HEK293 (cell line): ENCODE data around the gene ESPNL.

Source experiments
- CTCF ChIA-PET: fragments of 350-600 bp; formaldehyde crosslinking; extraction: SDS; loops from one replicate; lab custom pipeline; 2021; ENCODE audit warnings: antibody characterized with exemption; lab: Yijun Ruan, JAX
- POLR2A ChIA-PET: fragments of 300-600 bp; formaldehyde crosslinking; extraction: SDS; loops from one replicate; lab custom pipeline; 2020; ENCODE audit warnings: antibody characterized with exemption, inconsistent platforms; lab: Yijun Ruan, JAX
- H3K27ac ChIP-seq: fragments of 200-500 bp; sonication (Bioruptor generic); 2 replicates; pipeline ENCODE4 v1.5.1; 2014; ENCODE audit warnings: low read depth, low read length, control low read depth, inconsistent platforms; ENCODE audit errors: extremely low read depth
- H3K36me3 ChIP-seq, 2 experiments: fragments of 200-500 bp in 1 of 2; sonication (Bioruptor generic) in 1 of 2; 1 replicate in 1 of 2; 2 replicates in 1 of 2; pipeline ENCODE4 v1.5.1; 2014 to 2017; ENCODE audit warnings: inconsistent platforms in 2 of 2, low read length in 2 of 2; ENCODE audit not compliant: control insufficient read depth in 2 of 2, insufficient read depth in 1 of 2
- H3K4me1 ChIP-seq: fragments of 200-500 bp; sonication (Bioruptor generic); 2 replicates; pipeline ENCODE4 v1.5.1; 2014; ENCODE audit warnings: mild to moderate bottlenecking, low read length, inconsistent platforms; ENCODE audit not compliant: control insufficient read depth, insufficient read depth
- H3K4me3 ChIP-seq: 2 replicates; pipeline ENCODE4 v1.5.1; 2011; ENCODE audit warnings: low read depth, mild to moderate bottlenecking, control low read depth, low read length, moderate library complexity
- H3K9me3 ChIP-seq: fragments of 200-500 bp; sonication (Bioruptor generic); 2 replicates; pipeline ENCODE4 v1.5.1; 2014; ENCODE audit warnings: low read depth, low read length, inconsistent platforms; ENCODE audit not compliant: control insufficient read depth, insufficient read depth
- BCL11A ChIP-seq: fragments of 450-650 bp; formaldehyde crosslinking; IDR thresholded peaks from 2 replicates; pipeline ENCODE4 v1.5.1; 2016; ENCODE audit warnings: low read depth, missing biosample characterization, missing genetic modification characterization
- GLIS1 ChIP-seq: fragments of 450-650 bp; formaldehyde crosslinking; IDR thresholded peaks from 2 replicates; pipeline ENCODE4 v1.5.1; 2016; ENCODE audit warnings: missing biosample characterization, missing genetic modification characterization
- IKZF3 ChIP-seq: fragments of 450-650 bp; IDR thresholded peaks from 2 replicates; pipeline ENCODE4 v1.5.0; 2018; ENCODE audit warnings: missing biosample characterization, mild to moderate bottlenecking, missing genetic modification characterization, moderate library complexity
- SCRT1 ChIP-seq: fragments of 450-650 bp; formaldehyde crosslinking; IDR thresholded peaks from 2 replicates; pipeline ENCODE4 v1.5.1; 2016; ENCODE audit warnings: missing biosample characterization, missing genetic modification characterization, borderline replicate concordance
- TCF7L2 ChIP-seq: IDR thresholded peaks from 2 replicates; pipeline ENCODE4 v1.6.1; 2011; ENCODE audit warnings: low read depth, mild to moderate bottlenecking, inconsistent platforms, low read length, moderate library complexity, borderline replicate concordance
- ZBTB10 ChIP-seq: fragments of 450-650 bp; formaldehyde crosslinking; IDR thresholded peaks from 2 replicates; pipeline ENCODE4 v1.5.1; 2016; ENCODE audit warnings: missing biosample characterization, missing genetic modification characterization
- ZBTB20 ChIP-seq: fragments of 450-650 bp; formaldehyde crosslinking; IDR thresholded peaks from 2 replicates; pipeline ENCODE4 v1.5.1; 2016; ENCODE audit warnings: missing biosample characterization, missing genetic modification characterization
- ZNF133 ChIP-seq: fragments of 450-650 bp; formaldehyde crosslinking; IDR thresholded peaks from 2 replicates; pipeline ENCODE4 v1.5.1; 2016; ENCODE audit warnings: missing biosample characterization, missing genetic modification characterization
- ZNF146 ChIP-seq: fragments of 450-650 bp; formaldehyde crosslinking; IDR thresholded peaks from 2 replicates; pipeline ENCODE4 v1.5.1; 2016; ENCODE audit warnings: missing biosample characterization, missing genetic modification characterization
- ZNF335 ChIP-seq: fragments of 450-650 bp; formaldehyde crosslinking; conservative IDR thresholded peaks from 2 replicates; pipeline ENCODE4 v1.5.1; 2016; ENCODE audit warnings: missing biosample characterization, missing genetic modification characterization
- ZNF341 ChIP-seq: fragments of 450-650 bp; formaldehyde crosslinking; IDR thresholded peaks from 2 replicates; pipeline ENCODE4; 2016; ENCODE audit warnings: low read depth, missing biosample characterization, missing genetic modification characterization
- ZNF350 ChIP-seq: fragments of 450-650 bp; formaldehyde crosslinking; IDR thresholded peaks from 2 replicates; pipeline ENCODE4 v1.5.0; 2017; ENCODE audit warnings: missing biosample characterization, mild to moderate bottlenecking, missing genetic modification characterization
- ZNF501 ChIP-seq: fragments of 450-650 bp; formaldehyde crosslinking; IDR thresholded peaks from 2 replicates; pipeline ENCODE4 v1.5.1; 2016; ENCODE audit warnings: missing biosample characterization, missing genetic modification characterization
- ZNF76 ChIP-seq: fragments of 450-650 bp; formaldehyde crosslinking; IDR thresholded peaks from 2 replicates; pipeline ENCODE4; 2016; ENCODE audit warnings: low read depth, missing biosample characterization, missing genetic modification characterization, borderline replicate concordance
- TF ChIP-seq, protein P1 (sequence below): fragments of 450-650 bp; formaldehyde crosslinking; IDR thresholded peaks from 2 replicates; pipeline ENCODE4 v1.5.1; 2017; ENCODE audit warnings: missing biosample characterization, missing genetic modification characterization
- TF ChIP-seq, protein P2 (sequence below): sonication (generic); formaldehyde crosslinking; IDR thresholded peaks from 2 replicates; pipeline ENCODE4 v1.8.1; 2022; ENCODE audit warnings: mild to moderate bottlenecking, moderate library complexity, missing genetic modification reagents

Gene ESPNL

DNA sequence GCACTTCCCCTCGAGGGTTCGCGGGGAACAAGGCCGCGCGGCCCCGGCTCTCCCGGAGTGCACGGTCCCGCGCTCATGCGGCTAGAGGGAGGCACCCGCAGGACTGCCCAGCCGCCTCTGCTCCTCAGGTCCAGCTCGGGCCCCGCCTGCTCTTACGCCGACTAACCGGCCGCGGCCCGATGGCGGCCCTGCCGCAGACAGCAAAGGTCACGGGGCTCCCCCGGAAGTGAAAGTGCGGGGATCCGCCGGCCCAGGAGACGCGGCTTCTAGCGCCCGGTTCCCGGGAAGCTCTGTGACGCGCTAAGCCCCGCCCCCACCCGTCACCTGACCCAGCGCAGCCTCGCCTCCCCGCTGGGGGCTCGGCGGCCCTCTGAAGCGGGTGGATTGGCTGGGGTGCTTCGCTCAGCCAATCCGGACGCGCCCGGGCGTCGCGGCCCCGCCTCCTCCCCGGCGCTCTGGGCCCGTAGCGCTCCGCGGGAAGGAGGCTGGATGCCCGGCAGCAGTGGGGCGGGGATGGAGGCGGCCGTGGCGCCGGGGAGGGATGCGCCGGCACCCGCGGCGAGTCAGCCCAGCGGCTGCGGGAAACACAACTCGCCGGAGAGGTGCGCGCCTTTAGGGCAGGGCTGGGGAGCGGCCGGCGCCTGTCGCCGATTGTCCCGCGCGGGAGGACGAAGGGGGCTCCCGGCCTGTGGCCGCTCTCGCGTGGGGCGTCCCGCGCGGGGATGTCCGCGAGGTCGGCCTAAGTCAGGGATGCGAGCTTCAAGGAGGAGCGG is 39.4 kb upstream of the ESPNL start, which contains the start of gene SCLY (continued):
- no peak for TF ChIP-seq ZNF133 (tag by site-specific recombination)
- no peak for TF ChIP-seq SCRT1 (tag by site-specific recombination)
- TF ChIP-seq BCL11A (tag by site-specific recombination): no peak
- no peak for TF ChIP-seq ZNF146 (tag by site-specific recombination)
- peak; percentile 51 for TF ChIP-seq ZNF341 (tag by site-specific recombination)
- TF ChIP-seq TCF7L2: no peak
- TF ChIP-seq, all 188 proteins: peak for 34

DNA sequence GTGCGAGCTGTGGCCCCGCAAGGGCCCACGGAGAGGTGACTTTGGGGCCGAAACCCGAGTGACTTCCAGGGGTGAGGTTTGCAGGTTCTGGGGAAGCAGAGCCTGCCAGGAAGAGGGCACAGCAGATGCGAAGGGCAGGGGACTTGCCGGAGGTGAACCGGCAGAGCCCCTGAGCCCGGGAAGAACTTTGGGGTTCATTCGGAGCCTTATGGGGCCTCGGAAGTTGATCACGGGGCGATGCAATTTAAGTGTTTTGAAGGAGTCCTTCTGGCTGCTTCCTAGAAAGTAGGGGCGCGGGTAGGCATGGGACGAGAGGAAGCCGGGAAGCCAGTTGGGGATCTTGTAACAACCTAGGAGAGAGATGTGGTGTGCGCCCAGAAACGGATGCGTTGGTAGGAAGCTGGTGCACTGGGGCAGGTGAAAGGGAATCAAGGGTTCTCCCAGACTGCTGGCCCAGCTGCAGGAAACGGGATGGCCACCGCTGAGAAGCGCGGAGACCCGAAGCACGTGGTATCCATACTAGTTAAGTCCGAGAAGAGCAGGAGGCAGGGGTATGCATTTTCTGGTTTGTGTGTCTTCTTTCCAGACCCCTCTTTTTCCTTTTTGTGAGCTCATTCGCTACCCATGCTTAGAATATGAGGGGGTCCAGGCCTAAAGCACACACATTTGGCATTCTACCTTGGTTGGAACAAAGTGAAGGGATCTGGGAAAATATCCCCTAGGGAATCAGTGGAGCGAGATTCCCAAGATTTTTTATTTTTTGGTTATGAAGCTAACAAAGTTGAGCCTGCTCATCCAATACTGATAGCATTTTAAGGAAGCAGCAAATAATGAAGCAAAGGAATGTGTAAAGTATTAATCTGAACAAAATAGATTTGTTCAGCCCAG is 38.6 kb upstream of the ESPNL start:
- Histone ChIP-seq H3K4me3 (peak overlapping the region; percentile 95), H3K27ac (peak overlapping the region; percentile 66), H3K36me3 (peaks cover 12 to 28% of the 10 kb centered on the region in 2 experiments), H3K9me3 (no peaks in the 10 kb centered on the region), H3K4me1 (no peaks in the 10 kb centered on the region)
- TF ChIP-seq ZNF76 (tag by site-specific recombination) (peak; percentile 86), ZBTB20 (tag by site-specific recombination) (peak; percentile 75), ZNF350 (tag by site-specific recombination) (no peak), ZNF335 (peak; percentile 75), IKZF3 (tag by site-specific recombination) (peak; percentile 66), ZNF501 (0 out of 2 replicates have a peak, but pooled peaks have one; percentile 24), ZBTB10 (tag by site-specific recombination) (peak; percentile 39; the same call in 1 of the 2 replicates), GLIS1 (tag by site-specific recombination) (peak; percentile 77)
- TF ChIP-seq, protein P1, sequence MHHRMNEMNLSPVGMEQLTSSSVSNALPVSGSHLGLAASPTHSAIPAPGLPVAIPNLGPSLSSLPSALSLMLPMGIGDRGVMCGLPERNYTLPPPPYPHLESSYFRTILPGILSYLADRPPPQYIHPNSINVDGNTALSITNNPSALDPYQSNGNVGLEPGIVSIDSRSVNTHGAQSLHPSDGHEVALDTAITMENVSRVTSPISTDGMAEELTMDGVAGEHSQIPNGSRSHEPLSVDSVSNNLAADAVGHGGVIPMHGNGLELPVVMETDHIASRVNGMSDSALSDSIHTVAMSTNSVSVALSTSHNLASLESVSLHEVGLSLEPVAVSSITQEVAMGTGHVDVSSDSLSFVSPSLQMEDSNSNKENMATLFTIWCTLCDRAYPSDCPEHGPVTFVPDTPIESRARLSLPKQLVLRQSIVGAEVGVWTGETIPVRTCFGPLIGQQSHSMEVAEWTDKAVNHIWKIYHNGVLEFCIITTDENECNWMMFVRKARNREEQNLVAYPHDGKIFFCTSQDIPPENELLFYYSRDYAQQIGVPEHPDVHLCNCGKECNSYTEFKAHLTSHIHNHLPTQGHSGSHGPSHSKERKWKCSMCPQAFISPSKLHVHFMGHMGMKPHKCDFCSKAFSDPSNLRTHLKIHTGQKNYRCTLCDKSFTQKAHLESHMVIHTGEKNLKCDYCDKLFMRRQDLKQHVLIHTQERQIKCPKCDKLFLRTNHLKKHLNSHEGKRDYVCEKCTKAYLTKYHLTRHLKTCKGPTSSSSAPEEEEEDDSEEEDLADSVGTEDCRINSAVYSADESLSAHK (tag by site-specific recombination): peak; percentile 72
- TF ChIP-seq, protein P2, sequence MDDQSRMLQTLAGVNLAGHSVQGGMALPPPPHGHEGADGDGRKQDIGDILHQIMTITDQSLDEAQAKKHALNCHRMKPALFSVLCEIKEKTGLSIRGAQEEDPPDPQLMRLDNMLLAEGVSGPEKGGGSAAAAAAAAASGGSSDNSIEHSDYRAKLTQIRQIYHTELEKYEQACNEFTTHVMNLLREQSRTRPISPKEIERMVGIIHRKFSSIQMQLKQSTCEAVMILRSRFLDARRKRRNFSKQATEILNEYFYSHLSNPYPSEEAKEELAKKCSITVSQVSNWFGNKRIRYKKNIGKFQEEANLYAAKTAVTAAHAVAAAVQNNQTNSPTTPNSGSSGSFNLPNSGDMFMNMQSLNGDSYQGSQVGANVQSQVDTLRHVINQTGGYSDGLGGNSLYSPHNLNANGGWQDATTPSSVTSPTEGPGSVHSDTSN (CRISPR knock-in tag): no peak
- CTCF ChIA-PET: interaction anchor here (0.6 to 0.8 kb wide), 5 partner anchors 11 to 227 kb away, joined by 3 to 6 read pairs (median 5); no protein-coding TSS in a partner anchor
- POLR2A ChIA-PET: interaction anchor here (0.5 to 1.9 kb wide), 7 partner anchors 20 to 371 kb away, joined by 3 to 12 read pairs (median 3); no protein-coding TSS in a partner anchor
